ENCODE measurements around the gene ERP44.

The ERP44 gene

DNA sequence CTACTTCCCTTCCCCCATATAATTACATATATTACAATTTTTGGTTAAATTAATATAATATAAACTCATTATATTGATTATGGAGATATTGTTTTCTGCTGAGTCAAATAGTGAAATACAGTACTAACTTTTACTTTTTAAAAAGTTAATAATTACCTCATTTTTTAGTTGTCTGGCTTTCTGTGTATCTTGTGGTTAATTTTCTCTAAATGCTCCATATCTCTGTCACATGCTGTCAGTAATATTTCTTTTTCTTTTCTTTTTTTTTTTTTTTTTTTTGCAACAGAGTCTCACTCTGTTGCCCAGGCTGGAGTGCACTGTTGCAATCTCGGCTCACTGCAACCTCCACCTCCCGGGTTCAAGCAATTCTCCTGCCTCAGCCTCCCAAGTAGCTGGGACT, 169.1 kb downstream of the ERP44 start:
- no peak for DNase-seq

Measured in inflammatory macrophage (primary cell).